NCI-H1436 treated with DMSO at 0.1 percent for 48 hours (cell line): ENCODE results near the gene LRP1B.
"Not testable (repeated sequence)": the region's sequence is repeated elsewhere in the genome, so short reads cannot be mapped to it uniquely, and the experiment has no call there.

Experiments used
- DNase-seq: peaks from one replicate; lab custom pipeline; 2025; lab: John Stamatoyannopoulos, UW

The LRP1B gene

DNA sequence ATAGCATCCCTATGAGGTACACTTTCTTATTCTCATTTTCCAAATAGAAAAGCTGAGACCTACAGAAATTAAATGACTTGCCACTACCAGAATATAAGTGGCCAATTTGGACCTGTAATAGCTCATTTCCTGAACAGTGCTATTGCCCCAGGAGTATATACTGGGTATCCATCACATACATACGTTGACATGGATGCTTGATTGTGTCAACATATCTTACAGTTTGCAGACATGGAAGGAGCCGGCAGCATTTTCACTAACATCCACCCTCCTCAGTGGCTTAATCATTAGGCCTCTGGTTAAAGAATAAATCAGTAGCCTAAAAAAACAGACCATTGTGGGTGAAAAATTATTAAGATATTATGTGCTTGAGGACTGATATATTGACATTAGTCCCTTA is 829.3 kb downstream of the LRP1B start:
- peak; percentile 35 for DNase-seq

DNA sequence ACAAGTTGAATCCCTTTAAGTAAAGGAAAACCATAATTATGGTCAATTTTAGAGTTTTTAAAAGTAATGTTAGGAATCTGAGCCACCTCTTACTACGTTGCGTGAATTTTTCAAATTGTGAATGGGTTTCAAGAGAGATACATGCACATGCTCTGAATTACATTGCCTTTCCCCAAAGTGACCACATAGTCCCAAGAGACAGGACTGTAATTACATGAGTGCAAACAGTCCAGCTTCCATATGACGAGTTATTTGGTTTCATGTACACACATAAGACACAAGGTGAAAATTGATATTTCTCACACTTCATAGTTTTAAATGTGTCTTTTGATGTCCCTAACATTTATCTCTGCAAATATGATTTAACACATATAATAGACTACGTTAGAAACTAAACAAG is 850.8 kb downstream of the LRP1B start:
- DNase-seq, result no peak

DNA sequence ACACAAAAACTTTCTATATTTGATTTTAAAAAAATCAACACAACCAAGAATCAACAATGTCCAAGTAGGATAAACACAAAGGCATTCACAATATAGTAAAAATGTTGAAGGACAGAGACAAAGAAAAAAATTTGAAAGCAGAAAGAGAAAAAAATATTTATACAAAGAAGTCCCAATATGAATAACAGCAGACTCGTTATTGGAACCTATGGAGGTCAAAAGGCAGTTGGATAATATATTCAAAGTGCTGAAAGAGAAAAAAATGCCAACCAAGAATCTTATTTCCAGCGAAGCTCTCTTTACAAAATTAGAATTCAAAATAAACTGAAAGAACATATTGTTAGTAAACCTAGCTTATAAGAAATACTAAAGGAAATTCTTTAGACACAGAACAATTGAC is 859.5 kb downstream of the LRP1B start:
- no peak for DNase-seq

DNA sequence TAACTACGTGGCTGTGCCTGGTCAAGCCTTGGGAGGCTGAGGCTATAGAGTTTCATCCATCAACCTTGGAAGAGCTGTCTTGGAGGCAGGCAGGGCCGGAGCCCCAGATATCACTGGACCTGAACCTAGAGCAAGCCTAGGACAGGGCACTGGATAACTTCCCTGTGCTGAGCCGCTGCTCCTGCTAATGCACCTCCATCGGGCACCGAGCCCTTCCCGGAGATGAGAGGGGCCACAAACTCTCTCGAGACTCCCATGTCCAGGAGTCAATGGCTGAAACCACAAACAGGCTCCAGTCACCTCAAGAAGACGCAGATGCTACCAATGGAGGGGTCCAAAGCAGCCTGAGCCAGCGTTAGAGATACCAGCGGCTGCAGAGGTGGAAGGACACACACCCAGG is 866.0 kb downstream of the LRP1B start:
- no peak for DNase-seq

DNA sequence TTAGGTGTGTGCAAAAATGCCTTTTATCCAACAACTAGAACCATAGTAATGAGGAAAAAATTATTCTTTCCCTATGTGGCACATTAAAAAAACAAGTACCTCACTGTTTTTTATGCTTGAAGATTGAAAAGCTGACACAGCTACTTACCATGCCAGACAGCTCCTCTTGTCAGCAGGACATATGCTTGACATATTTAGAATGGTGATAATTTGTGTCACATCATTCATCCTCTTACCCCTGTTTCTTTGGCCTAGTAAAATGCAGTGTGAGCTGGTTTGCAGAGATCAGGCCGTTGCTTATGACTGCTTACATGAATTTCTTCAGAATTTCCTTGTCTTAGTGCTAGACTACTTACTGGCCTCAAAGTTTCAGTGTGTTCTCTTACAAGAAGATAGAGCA is 869.9 kb downstream of the LRP1B start:
- no peak for DNase-seq

DNA sequence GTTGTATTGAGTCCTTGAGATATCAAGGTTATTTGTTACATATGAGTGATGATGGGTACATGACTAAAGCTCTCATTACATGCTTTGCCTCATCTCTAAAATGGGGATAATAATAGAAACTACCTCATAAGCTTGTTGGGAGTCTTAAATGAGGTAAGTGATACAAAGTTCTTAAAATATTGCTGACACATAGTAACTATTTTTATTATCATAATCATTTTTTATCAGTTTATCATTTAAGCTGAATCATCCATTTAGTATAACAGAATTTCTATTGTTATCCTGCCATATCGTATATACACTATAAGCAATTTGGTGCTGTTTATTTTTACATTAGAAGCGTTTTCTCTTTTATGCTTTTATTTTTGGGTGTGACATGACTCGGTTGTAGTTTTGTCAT is 871.1 kb downstream of the LRP1B start:
- no peak for DNase-seq

DNA sequence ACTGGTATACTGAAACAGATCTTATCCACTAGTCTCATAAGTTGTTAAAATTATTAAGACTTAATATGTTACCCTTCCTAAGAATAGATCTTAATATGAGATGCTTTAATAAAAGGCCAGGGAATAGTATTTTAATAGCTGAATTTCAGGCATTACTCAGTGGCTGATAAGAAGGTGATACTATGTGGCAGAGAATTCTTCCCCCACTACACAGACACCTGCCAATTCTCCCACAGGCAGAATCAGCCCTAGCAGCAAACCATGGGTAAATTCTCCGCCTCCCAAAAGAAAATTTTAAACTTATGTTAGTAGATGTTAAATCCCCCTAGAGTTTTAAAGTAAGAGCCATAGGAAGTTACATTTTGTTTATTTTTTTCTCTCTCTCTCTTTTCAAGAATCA is 888.8 kb downstream of the LRP1B start:
- no peak for DNase-seq

DNA sequence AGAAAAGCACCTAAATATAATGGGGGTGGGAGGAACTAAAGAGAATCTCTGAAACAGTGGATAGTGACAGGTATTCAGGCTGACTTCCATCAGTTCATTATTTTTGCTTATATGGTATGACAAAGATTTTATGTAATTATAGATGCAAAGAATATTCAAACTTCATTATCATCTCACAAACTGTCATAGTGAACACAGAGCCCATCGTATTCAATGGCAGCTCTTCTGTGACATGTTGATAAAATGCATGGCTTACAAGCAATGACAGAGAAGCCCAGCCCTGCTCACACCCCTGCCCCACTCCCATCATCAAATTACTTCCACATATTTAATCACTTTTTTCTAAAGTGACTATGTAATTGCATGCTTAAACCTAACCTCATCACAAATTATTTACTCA is 904.3 kb downstream of the LRP1B start:
- DNase-seq, result no peak

DNA sequence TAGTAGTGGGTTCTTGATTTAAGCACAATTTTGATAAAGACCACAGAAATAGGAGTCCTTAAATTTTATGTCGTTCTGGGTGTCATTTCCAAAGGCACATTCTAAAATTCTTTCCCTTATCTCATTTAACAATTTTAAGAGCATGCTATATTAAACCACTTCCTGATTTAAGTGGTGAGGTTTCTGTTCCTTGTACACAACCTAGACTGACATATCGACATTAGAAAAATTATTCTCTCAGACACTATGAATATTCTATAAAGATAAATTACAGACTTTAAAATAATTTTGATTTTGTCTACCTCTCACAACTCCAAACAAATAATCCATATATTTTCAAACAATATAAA is 923.8 kb downstream of the LRP1B start:
- DNase-seq, result no peak

DNA sequence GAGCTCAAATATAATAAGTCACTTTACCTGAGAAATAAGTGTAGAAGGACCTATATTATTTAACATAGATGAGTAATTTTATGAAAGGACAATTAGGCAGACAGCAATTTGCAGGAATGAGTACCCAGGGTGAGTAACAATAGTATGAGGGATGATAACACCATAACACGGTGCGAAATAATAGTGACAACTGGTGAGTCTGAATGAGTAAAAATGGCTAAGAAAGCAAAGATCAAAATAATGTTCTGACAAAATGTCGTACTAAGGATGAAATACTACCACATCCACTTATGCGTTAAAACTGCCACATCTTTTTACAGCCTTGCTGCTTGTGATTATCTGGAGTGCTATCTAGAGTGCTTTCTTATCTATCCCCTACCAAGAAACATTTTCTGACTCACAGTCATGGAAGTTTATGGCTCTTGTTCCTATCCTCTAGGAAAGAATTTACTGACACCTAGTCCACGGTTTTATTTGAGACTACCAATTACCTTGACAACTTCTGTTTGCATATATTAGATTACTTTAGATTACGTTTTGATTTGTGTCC is 929.7 kb downstream of the LRP1B start:
- DNase-seq, result no peak

DNA sequence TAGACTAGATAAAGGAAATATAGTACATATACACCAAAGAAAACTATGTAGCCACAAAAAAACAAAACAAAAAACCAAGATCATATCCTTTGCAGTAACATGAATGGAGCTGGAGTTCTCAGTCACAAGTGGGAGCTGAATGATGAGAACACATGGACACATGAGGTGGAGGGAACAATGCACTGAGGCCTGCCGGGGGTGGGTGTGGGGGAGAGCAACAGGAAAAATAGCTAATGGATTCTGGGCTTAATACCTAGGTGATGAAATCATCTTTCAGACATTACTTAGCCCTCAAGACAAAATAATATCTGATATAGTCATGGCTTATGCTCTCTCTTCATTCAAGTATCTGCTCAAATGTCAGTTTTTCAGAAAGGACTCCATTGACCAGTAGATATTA is 930.6 kb downstream of the LRP1B start:
- no peak for DNase-seq

DNA sequence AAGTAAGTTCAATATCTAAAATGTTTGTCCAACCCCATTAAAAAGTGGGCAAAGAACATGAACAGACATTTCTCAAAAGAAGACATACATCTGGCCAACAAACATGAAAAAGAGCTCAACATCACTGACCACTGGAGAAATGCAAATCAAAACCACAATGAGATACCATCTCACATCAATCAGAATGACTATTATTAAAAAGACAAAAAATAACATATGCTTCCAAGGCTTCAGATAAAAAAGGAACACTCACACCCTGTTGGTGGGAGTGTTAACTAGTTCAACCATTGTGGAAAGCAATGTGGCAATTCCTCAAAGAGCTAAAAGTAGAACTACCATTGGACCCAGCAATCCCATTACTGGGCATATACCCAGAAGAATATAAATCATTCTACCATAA is 931.1 kb downstream of the LRP1B start:
- DNase-seq, result no peak

DNA sequence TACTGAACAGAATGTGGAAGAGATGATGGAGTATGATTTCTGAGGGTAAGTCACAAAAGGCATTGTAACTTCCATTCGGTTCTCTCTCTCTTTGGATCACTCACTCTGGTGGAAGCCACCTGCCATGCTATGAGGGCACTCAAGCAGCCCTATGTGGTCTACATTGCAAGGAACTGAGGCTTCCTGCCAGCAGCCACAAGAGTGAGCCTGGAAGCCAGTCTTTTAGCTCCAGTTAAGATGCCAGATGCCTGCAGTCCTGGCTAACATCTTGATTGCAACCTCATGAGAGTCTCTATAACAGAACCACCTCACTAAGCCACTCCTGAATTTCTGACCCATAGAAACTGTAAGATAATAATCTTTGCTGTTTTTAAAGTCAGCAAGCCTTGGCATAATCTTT is 935.7 kb downstream of the LRP1B start:
- DNase-seq, result no peak

DNA sequence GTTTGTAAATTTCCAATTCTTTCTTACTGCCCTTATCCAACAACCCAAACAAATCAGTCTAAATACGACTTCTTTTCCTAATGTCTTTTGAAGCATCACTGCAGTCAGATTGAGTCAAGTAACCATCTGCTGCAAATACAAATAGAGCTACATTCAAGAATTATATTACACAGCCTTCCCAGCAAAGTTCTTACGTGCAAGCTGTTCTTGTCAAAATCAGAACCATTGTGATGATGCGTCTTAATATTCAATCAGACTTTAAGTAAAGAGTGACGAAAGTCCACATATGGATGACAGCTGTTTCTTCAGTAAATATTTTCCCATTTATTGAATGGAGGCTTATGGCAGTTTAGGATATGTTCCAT is 943.8 kb downstream of the LRP1B start:
- no peak for DNase-seq

DNA sequence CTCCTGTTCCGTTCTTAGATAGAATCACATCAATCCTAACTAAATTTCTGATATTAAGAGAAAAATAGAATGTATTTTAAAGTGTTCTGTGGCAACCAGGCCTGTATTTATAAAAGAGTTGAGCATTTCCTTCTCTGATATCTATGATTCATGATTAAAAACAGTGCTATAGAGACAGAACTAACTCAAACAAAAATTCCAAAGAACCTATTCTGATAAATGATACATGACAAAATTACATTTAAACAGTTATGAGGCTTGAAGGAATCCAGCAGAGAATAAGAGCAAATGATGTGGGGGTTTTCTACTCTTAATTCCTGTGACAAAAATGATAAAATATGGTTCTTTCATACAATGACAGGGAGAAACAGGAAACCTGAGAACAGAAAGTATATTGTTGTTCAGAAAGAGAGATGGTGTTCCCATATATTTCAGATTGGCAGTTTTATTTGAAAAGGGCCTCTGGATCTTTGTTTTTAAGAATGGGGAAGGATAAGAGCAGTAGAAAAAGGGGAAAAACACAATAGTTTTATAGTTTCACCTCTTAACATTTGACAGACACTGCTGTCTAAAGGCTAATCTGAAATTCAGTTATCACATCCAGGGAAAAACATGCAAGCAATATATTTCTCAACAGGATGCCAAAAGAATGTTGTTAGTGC is 944.3 kb downstream of the LRP1B start:
- DNase-seq, result no peak

DNA sequence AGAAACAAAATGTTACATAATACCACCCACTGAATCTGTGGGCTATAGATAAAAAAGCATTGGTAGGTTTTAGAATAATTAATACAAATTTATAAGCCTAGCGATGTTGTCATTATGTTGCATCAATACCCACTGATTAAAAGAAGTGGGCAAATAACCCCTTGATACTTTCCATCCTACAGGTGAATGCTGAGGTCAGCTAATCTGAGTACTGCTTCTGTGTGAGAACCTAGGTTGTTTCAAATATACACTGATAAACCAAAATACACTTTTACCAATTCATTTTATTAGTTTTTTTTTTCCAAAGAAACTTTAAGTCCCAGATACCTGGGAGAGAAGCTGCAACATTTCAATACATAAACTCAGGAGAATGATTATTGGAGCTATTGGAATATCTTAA is 948.6 kb downstream of the LRP1B start:
- no peak for DNase-seq

DNA sequence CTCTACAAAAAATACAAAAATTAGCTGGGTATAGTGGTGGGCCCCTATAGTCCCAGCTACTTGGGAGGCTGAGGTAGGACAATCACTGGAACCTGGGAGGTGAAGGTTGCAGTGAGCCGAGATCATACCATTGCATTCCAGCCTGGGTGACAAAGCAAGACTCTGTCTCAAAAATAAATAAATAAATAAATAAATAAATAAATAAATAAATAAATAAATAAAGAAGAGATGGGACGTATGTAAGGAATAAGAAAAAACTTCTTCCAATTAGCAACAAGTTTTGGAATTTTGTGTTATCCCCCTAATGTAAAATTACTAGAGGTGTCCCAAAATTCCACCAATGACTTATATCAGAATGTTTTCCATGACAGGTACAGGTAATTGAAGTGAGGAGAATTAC is 961.7 kb downstream of the LRP1B start:
- DNase-seq, result not testable (repeated sequence)

DNA sequence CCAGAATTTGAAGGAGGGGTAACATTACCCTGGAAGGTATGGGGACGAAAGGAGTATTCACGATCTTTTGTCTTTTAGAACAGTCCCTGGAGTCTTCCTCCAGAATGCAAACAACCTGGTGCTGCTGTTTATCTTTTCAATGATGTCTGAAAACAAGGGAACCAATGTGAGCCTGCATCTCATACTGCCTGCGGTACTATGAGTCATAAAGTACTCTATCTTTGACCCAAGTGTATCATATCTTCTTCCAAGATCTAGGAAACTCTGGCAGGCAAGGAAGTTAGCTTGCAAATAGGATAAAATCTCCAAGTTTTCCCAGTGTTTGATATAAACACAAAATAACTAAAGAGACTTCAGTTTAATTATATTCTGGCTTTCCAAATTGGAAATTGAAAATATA is 968.5 kb downstream of the LRP1B start:
- no peak for DNase-seq

DNA sequence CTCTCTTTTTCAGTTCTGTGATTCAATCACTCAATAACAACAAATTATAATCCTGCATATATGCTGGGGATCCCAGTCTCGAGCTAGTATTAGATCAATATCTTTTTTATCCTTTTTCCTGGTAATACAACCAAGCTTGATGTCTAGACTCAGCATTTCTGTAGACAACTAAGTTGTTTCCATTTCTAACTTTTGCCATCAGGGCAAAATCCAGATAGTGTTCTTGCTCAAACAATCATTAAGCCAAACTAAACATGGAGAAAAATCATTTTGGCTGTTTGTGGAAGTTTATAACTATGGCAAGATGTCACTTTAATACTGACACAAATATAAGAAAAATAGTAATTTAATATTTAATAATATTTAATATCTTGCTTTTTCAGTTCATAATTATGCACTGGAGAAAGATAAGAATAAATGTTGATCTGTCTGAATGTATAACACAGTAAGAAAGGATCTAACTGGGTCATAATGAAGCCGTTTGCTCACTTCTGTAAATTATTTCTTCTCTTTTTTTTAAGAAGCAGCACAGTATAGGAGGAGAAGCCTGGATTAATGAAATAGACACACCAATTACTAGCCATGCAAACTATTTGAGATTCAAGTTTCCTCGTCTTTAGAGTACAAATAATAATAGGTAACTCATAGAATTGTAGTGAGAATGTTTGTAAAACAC is 979.1 kb downstream of the LRP1B start:
- DNase-seq, result no peak

DNA sequence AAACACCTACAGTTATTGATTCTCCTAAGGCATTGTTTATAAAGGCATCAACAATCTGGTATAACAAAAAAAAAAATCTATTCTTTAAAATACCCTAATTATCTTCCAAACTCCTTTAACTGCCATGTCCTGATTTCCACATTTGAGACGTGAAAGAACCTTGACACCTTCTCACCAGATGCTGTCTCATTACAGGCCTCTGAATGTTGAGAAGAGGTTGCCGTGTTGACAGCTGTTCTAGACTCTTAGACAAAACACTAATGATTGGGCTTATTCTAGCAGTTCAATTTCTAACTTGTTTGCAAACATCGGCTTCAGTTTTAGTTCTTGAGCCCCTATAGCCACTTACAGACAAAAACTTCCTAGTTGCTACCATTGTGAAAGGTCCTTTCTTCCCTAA is 988.8 kb downstream of the LRP1B start:
- no peak for DNase-seq

DNA sequence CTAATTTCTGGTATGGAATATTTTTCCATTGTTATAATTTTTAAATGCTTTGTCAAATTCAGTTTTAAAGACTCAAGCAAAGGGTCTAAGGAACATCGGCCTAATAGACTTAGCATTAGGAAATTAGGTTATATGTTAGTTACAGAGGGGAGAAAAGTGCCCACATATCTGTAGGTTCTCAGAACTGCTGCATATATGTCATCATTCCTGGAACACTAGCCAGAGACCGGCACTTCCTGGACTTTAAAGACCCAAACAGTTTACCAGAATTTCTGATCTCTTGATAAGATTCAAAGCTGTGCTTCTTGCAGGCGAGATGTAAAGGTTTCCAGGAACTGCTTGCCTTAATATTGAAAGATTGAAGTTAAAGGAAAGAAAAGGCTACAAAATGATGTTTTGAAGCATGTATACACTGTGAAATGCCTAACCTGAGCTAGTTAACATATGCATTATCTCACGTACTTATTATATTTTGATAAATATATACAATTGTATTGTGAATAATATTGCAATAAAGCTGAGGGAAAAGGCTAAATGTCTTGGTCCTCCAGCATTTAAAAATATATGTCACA is 993.6 kb downstream of the LRP1B start:
- no peak for DNase-seq

DNA sequence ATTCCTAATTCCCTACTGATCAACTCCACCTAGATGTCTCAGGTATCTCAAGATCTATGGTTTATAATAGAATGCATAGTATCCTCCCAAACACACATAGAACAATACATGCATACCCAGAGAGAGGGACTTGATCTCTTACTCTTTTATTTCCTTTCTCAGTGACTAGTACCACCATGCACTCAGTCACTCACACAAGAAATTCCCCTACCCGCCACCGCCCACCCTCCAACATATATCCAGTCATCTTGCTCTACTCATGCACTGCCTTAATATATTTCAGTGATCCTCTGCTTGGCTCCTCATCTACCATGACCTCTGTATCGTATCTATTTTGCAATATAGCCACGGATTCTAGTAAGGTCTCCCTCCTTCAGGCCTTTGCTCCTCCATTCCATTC is 996.9 kb downstream of the LRP1B start:
- DNase-seq, result no peak

DNA sequence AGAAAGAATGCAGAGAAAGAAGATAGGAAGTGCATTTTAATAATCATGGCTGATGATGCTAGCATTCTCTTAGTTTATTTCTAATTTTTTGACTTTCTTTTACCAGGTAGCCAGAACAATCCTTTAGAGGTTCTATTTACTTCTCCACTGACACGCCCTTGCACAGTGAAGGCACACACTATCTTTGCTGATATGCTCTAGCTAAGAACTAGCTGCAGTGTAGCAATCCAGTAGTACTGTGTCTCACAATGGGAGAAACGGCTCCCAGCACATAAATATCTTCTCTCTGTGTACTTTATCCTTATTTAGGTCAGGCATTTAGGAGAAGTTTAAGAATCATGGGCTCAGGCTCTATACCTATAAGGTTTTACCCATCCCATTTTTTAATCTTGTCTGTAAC is 1005.4 kb downstream of the LRP1B start:
- no peak for DNase-seq

DNA sequence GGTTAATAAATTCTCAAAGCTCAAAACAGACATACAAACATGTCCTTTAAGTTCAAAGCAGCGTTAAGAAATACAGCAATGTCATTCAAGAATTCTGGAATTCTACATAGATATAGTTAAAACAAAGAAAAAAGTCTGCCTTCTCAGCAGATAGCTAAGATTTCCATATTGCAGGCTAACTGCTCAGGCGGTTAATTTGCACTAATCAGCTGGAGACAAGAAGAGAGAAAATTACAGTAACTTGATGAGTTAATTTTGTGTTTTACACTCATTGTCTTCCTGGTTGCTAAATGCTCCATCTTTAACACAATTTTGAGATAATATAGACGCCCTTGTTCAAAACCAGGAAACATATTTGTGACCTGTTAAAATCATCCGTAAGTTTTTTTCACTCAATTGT is 1012.0 kb downstream of the LRP1B start:
- DNase-seq, result no peak
